Measurements from ENCODE around the gene YIPF2. TPM values are rescaled to one million over a fixed set of nuclear protein-coding genes. Genes with fewer than 3 reads are reported as not detected.
"Not testable (repeated sequence)": the region's sequence is repeated elsewhere in the genome, so short reads cannot be mapped to it uniquely, and the experiment has no call there.

Gene YIPF2
- total and polyA plus RNA-seq, 4 donors = 30.1 to 41.8 (median 38.8) TPM

- Histone ChIP-seq H3K36me3 (ENCODE audit: control insufficient read depth in 1 of 2, insufficient read depth in 2 of 2, low read length in 1 of 2) (no peaks in the 10 kb centered on the region), H3K4me1 (ENCODE audit: control insufficient read depth in 1 of 2, insufficient read depth in 2 of 2, low read length in 2 of 2) (no peaks in the 10 kb centered on the region), H3K4me3 (ENCODE audit: low read length in 2 of 2) (no peak overlapping the region), H3K27ac (ENCODE audit: low read depth in 1 of 2, low read length in 2 of 2) (no peak overlapping the region), H3K27me3 (ENCODE audit: control insufficient read depth in 1 of 2, insufficient read depth in 2 of 2, low read length in 1 of 2) (no peaks in the 10 kb centered on the region), H3K9me3 (ENCODE audit: control insufficient read depth, low read length) (no peaks in the 10 kb centered on the region)
- ATAC-seq (ENCODE audit: low FRiP score) (no peak), DNase-seq (no peak)
- WGBS, 2 donors = 60 to 71% methylated on average over 3 of the region's 3 CpGs
- intact Hi-C loops (cut with DNase I) = loop anchor here in 1 of 2 donors (10.0 kb wide), 1 partner anchor 47 kb away; the partner anchor contains the start of genes TIMM29 and YIPF2
These were observed 50.2 kb downstream of the YIPF2 start for GRCh38 chr19:10878253-10878652.

GRCh38 chr19:10877608-10878007, 50.8 kb downstream of the YIPF2 start:
- intact Hi-C loops (cut with DNase I) = loop anchor here in 1 of 2 donors (10.0 kb wide), 1 partner anchor 47 kb away; the partner anchor contains the start of genes TIMM29 and YIPF2
- H3K9me3 ChIP-seq (ENCODE audit: control insufficient read depth, low read length); H3K27ac ChIP-seq (ENCODE audit: low read depth in 1 of 2, low read length in 2 of 2); H3K36me3 ChIP-seq (ENCODE audit: control insufficient read depth in 1 of 2, insufficient read depth in 2 of 2, low read length in 1 of 2); H3K4me1 ChIP-seq (ENCODE audit: control insufficient read depth in 1 of 2, insufficient read depth in 2 of 2, low read length in 2 of 2); H3K27me3 ChIP-seq (ENCODE audit: control insufficient read depth in 1 of 2, insufficient read depth in 2 of 2, low read length in 1 of 2); H3K4me3 ChIP-seq (ENCODE audit: low read length in 2 of 2); ATAC-seq (ENCODE audit: low FRiP score); DNase-seq: not testable (repeated sequence)
- WGBS, 2 donors = 96 to 98% methylated on average over 9 of the region's 9 CpGs

- 32 to 41% methylated on average over 10 of the region's 10 CpGs for WGBS, 2 donors
- H3K4me3 ChIP-seq (ENCODE audit: low read length in 2 of 2) = no peak overlapping the region
- H3K27me3 ChIP-seq (ENCODE audit: control insufficient read depth in 1 of 2, insufficient read depth in 2 of 2, low read length in 1 of 2) = no peaks in the 10 kb centered on the region
- H3K4me1 ChIP-seq (ENCODE audit: control insufficient read depth in 1 of 2, insufficient read depth in 2 of 2, low read length in 2 of 2) = no peaks in the 10 kb centered on the region
- ATAC-seq (ENCODE audit: low FRiP score) (peak; percentile 39), DNase-seq (peak in 1 of 2 donors; percentile 71)
- H3K27ac ChIP-seq (ENCODE audit: low read depth in 1 of 2, low read length in 2 of 2) = no peak overlapping the region
- no peaks in the 10 kb centered on the region for H3K9me3 ChIP-seq (ENCODE audit: control insufficient read depth, low read length)
- no peaks in the 10 kb centered on the region for H3K36me3 ChIP-seq (ENCODE audit: control insufficient read depth in 1 of 2, insufficient read depth in 2 of 2, low read length in 1 of 2)
- intact Hi-C loops (cut with DNase I) = loop anchor here in 1 of 2 donors (10.0 kb wide), 1 partner anchor 48 kb away; the partner anchor contains the start of genes TIMM29 and YIPF2
These were observed 51.8 kb downstream of the YIPF2 start for GRCh38 chr19:10876459-10877240.

- DNase-seq (no peak), ATAC-seq (ENCODE audit: low FRiP score) (no peak)
- no peak overlapping the region for H3K4me3 ChIP-seq (ENCODE audit: low read length in 2 of 2)
- no peaks in the 10 kb centered on the region for H3K36me3 ChIP-seq (ENCODE audit: control insufficient read depth in 1 of 2, insufficient read depth in 2 of 2, low read length in 1 of 2)
- whole genome bisulfite sequencing, 2 donors = 98 to 100% methylated on average over 1 of the region's 1 CpG
- no peaks in the 10 kb centered on the region for H3K9me3 ChIP-seq (ENCODE audit: control insufficient read depth, low read length)
- no peaks in the 10 kb centered on the region for H3K27me3 ChIP-seq (ENCODE audit: control insufficient read depth in 1 of 2, insufficient read depth in 2 of 2, low read length in 1 of 2)
- no peak overlapping the region for H3K27ac ChIP-seq (ENCODE audit: low read depth in 1 of 2, low read length in 2 of 2)
- no peaks in the 10 kb centered on the region for H3K4me1 ChIP-seq (ENCODE audit: control insufficient read depth in 1 of 2, insufficient read depth in 2 of 2, low read length in 2 of 2)
- intact Hi-C loops (cut with DNase I) = loop anchor here in 1 of 2 donors (10.0 kb wide), 1 partner anchor 51 kb away; the partner anchor contains the start of genes TIMM29 and YIPF2
These were observed 54.4 kb downstream of the YIPF2 start for GRCh38 chr19:10874024-10874423.

DNA sequence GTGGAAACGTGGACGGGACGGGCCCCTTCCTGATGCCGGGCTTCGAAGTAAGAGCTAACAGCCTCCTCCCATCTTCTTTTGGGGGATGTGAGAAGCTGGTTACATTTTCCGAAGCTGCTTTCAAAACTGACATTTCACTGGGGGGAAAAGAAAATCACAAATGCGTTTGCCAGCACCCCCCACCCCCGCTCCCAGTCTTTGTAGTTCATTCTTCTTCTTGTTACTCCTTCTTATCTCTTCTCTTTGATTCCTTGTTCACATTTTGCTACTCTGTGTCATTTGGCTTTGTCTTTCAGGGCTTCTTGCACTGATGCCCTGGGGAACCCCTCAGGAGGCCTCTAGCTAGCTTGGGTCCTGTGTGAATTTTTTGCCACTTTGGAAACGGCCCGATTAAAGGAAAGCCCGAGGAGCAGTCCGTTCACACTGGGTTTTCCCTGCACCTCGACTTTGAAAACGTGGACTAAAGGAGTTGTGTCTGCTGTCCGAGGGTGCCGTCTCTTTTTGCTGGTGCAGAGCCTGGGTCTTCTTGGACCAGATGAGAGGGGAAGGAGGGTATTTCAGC, 55.8 kb downstream of the YIPF2 start:
- no peak for DNase-seq
- H3K27me3 ChIP-seq (ENCODE audit: control insufficient read depth in 1 of 2, insufficient read depth in 2 of 2, low read length in 1 of 2) = no peaks in the 10 kb centered on the region
- intact Hi-C loops (cut with DNase I) = loop anchor here (2.0 to 10.0 kb wide), 2 partner anchors 52 to 56 kb away; partner anchors contain the start of genes TIMM29 (in 2 of the 2) and YIPF2 (in 2 of the 2)
- H3K9me3 ChIP-seq (ENCODE audit: control insufficient read depth, low read length) = no peaks in the 10 kb centered on the region
- no peak overlapping the region for H3K27ac ChIP-seq (ENCODE audit: low read depth in 1 of 2, low read length in 2 of 2)
- peak overlapping the region; percentile 69 to 97 for H3K4me3 ChIP-seq (ENCODE audit: low read length in 2 of 2)
- ATAC-seq (ENCODE audit: low FRiP score) = no peak
- no peaks in the 10 kb centered on the region for H3K36me3 ChIP-seq (ENCODE audit: control insufficient read depth in 1 of 2, insufficient read depth in 2 of 2, low read length in 1 of 2)
- WGBS, 2 donors = 1 to 4% methylated on average over 16 of the region's 16 CpGs
- no peaks in the 10 kb centered on the region for H3K4me1 ChIP-seq (ENCODE audit: control insufficient read depth in 1 of 2, insufficient read depth in 2 of 2, low read length in 2 of 2)

Other genes starting within 250 kb of the YIPF2 start
- gene QTRT1, start 227.2 kb downstream of the YIPF2 start, total RNA-seq = 10 to 100 TPM; 25.0 to 31.5 TPM
- gene QTRT1, start 227.2 kb downstream of the YIPF2 start, polyA plus RNA-seq = 100 to 1,000 TPM in 1 of 2 donors, 10 to 100 TPM in 1; 54.2 to 243 TPM
- gene DNM2, start 210.6 kb downstream of the YIPF2 start, total RNA-seq = 100 to 1,000 TPM; 118 to 160 TPM
- gene DNM2, start 210.6 kb downstream of the YIPF2 start, polyA plus RNA-seq = 10 to 100 TPM; 51.7 to 89.7 TPM
- 10 to 100 TPM; 14.4 to 17.9 TPM for gene TMED1, start 92.4 kb downstream of the YIPF2 start, total RNA-seq
- 10 to 100 TPM; 29.2 to 34.4 TPM for gene TMED1, start 92.4 kb downstream of the YIPF2 start, polyA plus RNA-seq
- gene C19orf38, start 80.2 kb downstream of the YIPF2 start, total RNA-seq = 1 to 10 TPM; 1.5 to 2.0 TPM
- 1 to 10 TPM in 1 of 2 donors, under 1 TPM in 1; 0.90 to 1.6 TPM for gene C19orf38, start 80.2 kb downstream of the YIPF2 start, polyA plus RNA-seq
- gene CARM1, start 57.1 kb downstream of the YIPF2 start, total RNA-seq = 10 to 100 TPM; 27.9 to 41.4 TPM
- 10 to 100 TPM; 11.5 to 23.9 TPM for gene CARM1, start 57.1 kb downstream of the YIPF2 start, polyA plus RNA-seq
- 10 to 100 TPM; 13.7 to 15.7 TPM for gene TIMM29, start 172 bp upstream of the YIPF2 start, total RNA-seq
- 10 to 100 TPM; 15.2 to 16.0 TPM for gene TIMM29, start 172 bp upstream of the YIPF2 start, polyA plus RNA-seq
- 10 to 100 TPM; 65.0 to 67.4 TPM for gene SMARCA4, start 32.4 kb upstream of the YIPF2 start, total RNA-seq
- 10 to 100 TPM; 17.8 to 61.8 TPM for gene SMARCA4, start 32.4 kb upstream of the YIPF2 start, polyA plus RNA-seq
- 10 to 100 TPM; 50.4 to 94.0 TPM for gene LDLR, start 160.8 kb upstream of the YIPF2 start, total RNA-seq
- 1 to 10 TPM; 3.4 to 9.5 TPM for gene LDLR, start 160.8 kb upstream of the YIPF2 start, polyA plus RNA-seq
- gene SPC24, start 227.1 kb upstream of the YIPF2 start, total RNA-seq = 1 to 10 TPM; 1.1 to 2.9 TPM
- 1 to 10 TPM in 1 of 2 donors, under 1 TPM in 1; 0.43 to 1.0 TPM for gene SPC24, start 227.1 kb upstream of the YIPF2 start, polyA plus RNA-seq